UCSD-AML1 (cell line): ENCODE results near the gene RHD.
"Not testable (repeated sequence)": the region's sequence is repeated elsewhere in the genome, so short reads cannot be mapped to it uniquely, and the experiment has no call there.

Experiments
- DNase-seq: peaks from one replicate; lab custom pipeline; 2025; ENCODE audit not compliant: unreplicated experiment; lab: John Stamatoyannopoulos, UW

Gene RHD

DNA sequence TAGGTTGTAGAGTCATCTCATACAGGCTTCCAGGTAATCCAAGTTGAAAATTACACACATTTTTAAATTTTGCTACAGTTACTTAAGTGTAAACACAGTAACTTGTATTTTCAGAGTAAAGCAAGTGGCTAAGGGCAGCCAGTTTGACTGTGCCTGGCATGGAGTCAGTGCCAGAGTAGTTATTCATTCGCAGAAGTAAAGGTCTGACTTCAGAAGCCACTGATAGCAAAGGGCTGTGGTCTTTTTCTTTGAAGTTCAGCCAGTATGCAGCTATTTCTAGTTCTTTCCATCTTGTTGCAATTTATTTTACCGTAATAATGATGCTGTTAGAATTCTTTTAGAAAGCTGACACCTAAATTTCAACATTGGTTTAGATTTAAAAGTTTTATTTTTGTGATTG lies 75.2 kb downstream of the RHD start:
- no peak for DNase-seq

DNA sequence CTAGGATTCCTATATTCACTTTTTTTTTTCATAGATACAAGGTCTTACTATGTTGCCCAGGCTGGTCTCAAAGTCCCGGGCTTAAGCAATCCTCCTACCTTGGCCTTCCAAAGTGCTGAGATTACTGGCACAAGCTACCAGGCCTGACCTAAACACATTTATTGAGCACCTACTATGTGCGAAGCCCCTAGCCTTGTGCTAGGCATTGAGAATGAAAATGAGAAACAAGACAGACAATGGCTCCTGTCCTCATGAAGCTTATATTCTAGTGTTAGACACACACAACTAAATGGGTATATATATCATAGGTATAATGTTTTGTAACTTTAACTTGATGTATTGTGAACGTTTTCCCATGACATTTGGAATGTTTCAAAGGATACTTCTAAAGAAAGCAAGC lies 77.3 kb downstream of the RHD start:
- no peak for DNase-seq

DNA sequence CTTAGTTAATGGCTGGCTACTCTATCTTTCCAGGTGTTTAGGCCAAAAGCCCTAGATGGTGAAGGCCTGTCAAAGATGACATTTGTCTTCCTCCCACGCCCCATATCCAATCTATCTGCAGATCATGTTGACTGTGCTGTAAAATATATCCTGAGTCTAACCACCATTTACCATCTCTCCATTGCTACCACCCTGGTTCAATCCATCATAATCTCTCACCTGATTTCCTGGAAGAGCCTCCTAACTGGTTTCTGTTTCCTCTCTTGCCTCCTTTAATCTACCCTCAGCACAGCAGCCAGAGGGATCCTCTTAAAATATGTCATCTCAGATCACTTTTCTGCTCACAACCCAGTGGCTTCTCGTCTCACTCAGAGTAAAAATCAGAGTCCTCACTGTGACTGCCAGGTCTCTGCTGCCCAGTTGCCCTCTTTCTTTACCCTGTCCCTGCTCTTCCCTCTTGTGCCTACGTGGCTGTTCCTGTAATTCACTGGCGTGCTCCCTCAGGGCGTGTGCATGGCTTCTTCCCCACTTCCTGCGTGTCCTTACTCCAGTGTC lies 83.6 kb downstream of the RHD start:
- no peak for DNase-seq

DNA sequence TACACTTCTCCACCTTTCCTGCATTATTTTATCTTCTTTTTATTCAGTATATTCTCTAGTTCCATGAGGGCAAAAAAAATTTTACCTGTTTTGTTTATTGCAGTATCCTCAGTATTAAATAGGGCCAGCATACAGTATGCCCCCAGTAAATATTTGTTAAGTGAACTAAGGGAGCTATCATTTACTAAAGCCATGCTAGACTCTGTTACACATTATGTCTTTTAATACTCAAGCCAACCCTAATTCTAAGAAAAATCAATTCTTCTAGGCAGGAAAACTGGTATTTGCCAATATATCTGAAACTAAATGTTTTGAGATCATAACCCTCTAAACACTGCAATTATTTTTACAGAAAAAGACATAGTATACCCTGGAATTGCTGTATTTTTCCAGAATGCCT lies 84.1 kb downstream of the RHD start:
- DNase-seq = no peak

DNA sequence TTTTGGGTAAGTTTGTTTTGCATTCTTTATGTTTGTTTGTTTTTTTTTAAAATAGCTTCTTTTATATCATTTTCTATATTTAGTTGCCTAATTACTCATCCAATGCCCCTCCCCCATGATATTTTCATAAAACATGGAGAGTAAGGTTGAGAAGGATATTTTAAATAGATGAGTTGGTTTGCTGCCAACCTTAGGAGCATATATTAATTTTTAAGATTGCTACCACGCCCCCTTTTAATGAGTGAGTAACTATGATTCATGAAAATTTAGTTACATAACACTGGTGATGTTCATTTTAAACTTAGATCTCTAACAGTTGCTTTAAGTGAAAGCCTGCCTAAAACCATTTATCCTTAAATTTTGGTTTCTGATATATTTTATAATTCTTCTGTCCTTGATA lies 84.5 kb downstream of the RHD start:
- DNase-seq = no peak

DNA sequence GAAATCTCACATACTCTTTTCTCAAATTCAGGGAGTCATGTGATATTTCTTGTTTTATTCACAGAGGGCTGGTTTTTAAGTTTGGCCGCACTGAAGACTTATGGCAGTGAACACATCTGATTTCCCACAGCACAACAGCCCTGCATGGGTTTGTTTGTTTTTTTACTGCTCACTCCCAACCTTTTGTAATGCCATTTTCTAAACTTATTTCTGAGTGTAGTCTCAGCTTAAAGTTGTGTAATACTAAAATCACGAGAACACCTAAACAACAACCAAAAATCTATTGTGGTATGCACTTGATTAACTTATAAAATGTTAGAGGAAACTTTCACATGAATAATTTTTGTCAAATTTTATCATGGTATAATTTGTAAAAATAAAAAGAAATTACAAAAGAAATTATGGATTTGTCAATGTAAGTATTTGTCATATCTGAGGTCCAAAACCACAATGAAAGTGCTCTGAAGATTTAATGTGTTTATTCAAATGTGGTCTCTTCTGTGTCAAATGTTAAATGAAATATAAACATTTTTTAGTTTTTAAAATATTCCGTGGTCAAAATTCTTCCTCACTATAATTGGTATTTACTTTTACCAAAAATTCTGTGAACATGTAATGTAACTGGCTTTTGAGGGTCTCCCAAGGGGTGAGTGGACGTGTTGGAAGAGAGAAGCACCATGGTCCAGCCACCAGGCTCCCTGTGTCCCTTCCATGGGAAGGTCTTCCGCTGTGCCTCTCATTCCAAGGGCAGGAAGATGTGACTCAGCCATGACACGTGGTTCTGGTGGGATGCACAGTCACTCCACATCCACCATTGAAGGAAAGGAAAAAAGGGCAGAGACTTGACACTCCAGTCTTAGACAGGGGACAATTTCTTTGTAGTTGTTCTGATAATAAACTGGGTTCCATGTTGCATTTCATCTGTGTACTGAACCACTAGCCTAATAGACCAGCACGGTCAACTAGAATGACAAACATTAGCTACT lies 88.6 kb downstream of the RHD start:
- DNase-seq = no peak

DNA sequence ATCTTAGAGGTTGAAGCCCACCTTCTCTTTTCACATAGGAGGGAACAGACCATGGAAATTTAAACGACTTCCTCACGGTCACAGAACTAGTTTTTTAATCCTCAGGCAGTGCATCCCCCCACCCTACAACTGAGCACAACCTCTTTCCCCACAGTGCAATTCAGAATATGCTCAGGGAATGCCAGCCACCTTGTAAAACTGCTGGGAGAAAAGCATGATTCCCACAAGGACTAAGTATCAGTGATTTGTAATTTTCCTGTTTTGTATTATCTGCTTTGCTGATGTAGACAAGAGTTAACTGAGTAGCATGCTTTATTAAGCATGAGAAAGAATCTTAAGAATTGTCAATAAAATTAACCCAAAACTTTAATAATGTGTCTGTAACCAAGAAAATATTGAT lies 89.6 kb downstream of the RHD start:
- DNase-seq = no peak

DNA sequence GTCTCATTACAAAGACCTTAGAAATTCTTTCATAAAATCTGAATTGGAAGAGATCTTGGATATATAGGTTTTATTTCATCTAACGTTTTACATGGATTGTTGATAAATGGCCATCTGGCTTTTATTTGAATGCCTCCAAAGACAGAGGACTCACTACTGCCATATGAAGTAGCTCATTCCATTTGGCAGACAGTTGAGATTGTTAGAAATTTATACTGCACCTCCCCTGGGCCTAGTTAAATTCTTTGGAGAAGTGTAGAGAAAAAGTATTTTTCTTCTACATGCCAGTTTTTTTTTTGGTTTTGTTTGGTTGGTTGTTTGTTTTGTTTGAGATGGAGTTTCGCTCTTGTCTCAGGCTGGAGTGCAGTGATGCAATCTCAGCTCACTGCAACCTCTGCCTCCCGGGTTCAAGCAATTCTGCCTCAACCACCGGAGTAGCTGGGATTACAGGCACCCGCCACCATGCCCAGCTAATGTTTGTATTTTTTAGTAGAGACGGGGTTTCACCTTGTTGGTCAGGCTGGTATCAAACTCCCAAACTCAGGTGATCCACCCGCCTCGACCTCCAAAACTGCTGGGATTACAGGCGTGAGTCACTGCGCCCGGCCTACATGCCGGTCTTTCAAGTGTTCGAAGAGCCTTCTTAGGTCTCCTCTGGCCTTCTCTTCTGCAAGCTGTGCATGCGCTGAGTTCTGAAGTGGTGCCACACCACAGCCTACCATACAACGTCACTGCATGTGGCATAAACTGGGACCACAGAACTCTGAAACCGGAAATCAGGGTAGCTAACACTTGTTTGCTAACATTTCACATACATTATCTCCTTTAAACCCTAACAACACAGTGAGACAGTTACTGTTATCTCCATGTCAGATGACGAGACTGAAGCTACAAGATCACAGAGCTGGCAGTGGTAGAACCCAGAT lies 90.6 kb downstream of the RHD start:
- DNase-seq = not testable (repeated sequence)

DNA sequence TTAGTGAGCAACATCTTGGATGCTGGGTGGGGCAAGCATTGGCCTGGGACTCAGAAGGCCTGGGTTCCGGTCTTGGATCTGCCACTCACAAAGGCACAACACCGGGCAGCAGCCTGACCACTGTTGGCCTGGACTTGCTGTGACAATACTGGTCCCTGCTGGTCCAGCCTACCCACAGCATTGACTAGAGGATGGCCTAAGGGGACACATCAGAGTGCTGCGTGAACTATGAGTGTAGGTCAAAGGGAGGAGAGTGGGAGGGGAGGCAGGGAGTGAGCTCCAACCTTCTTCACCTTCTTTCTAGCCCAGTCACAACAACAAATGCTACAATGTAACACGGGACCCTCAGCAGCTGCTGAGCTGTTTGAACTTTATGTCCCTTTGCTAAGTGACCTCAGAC lies 96.9 kb downstream of the RHD start:
- no peak for DNase-seq

DNA sequence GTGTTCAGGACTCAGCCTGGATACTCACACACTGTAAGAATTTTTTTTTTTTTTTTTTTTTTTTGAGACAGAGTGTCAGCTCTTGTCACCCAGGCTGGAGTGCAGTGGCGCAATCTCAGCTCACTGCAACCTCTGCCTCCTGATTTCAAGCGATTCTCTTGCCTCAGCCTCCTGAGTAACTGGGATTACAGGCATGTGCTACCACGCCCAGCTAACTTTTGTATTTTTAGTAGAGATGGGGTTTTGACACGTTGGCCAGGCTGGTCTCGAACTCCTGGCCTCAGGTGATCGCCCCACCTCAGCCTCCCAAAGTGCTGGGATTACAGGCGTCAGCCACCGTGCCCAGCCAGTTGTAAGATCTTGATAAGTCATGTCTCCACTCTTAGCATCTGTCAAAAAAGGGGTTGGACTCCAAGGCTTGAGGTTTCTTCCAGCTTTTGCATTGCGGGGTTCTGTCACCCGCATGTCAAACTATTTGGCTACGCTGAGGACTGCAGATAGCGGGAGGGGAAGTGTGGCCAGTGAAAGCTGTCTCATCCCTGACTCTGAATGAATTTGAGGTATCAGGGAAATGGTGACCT lies 97.5 kb downstream of the RHD start:
- DNase-seq = not testable (repeated sequence)

DNA sequence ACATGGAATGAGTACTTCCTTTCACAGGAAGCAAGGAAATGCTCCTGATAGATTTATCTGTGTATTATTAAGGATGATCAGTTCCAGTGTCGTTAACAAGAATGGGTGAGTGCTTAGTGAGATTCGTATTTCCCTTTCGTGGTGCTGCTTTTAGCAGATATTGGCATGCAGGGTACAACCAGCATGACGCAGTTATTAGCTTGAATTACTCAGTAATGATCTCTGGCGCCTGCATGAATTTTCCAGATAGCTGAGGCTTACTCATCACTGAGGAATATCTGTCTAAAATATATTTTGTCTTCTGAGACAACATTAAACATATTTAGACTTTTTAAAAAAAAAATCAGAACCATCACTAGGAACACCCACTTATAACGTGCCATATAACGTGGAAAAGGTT lies 99.4 kb downstream of the RHD start:
- DNase-seq = not testable (repeated sequence)

DNA sequence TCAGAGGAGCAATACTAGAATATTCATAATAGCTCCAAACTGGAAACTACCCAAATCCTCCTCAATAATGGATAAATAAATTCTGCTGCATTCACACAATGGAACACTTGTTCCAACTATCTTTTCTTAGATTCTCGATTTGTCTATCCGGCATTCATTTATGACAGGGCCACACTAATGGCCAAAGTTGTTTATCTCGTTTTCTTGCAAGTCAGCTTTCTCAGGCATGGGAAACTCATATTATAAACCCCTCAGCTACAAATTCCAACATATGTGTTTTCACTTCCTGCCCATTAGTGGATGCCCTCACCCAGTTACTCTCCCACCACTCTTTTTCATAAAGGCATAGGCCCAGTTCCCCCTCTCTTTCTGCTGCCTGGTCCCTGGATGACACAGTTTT lies 106.1 kb downstream of the RHD start:
- not testable (repeated sequence) for DNase-seq
